H1 (cell line): ENCODE results near the gene MARK1. TPM values are rescaled to one million over a fixed set of nuclear protein-coding genes. Genes with fewer than 3 reads are reported as not detected.

Experiments used
- CTCF ChIA-PET: fragments of 300-600 bp; sonication (Branson Sonifier 250); formaldehyde crosslinking; loops from one replicate; lab custom pipeline; 2021; ENCODE audit not compliant: partially characterized antibody; lab: Charles Lee
- POLR2A ChIA-PET: fragments of 300-600 bp; sonication (Branson Sonifier 250); formaldehyde crosslinking; loops from one replicate; lab custom pipeline; 2021; ENCODE audit warnings: inconsistent platforms; ENCODE audit not compliant: partially characterized antibody; lab: Charles Lee
- DNase-seq, 2 experiments: peaks; one replicate each; pipeline versions ENCODE4 v3.0.0 to v3.0.0-alpha.2; 2010 to 2022; ENCODE audit warnings: low spot score in 2 of 2, low read depth in 1 of 2, mixed read lengths in 1 of 2
- FAIRE-seq: peaks from 2 replicates; lab custom pipeline; 2011; peaks lifted over from hg19 to GRCh38; lab: Jason Lieb, UNC
- H2AFZ ChIP-seq: 2 replicates; pipeline ENCODE4 v1.8.1; 2012; ENCODE audit warnings: low read length, inconsistent platforms
- H2AK5ac ChIP-seq: 2 replicates; pipeline ENCODE4 v1.6.1; 2013; ENCODE audit warnings: low read depth, low read length
- H2BK120ac ChIP-seq: replicated peaks from 2 replicates; pipeline ENCODE3; 2013; ENCODE audit warnings: low read depth, low read length, inconsistent platforms
- H2BK12ac ChIP-seq: 2 replicates; pipeline ENCODE4 v1.6.1; 2013; ENCODE audit warnings: low read depth, low read length
- H2BK15ac ChIP-seq: 2 replicates; pipeline ENCODE4 v1.6.1; 2013; ENCODE audit warnings: low read length
- H2BK20ac ChIP-seq: 2 replicates; pipeline ENCODE4 v1.6.1; 2013; ENCODE audit warnings: low read length
- H2BK5ac ChIP-seq: 2 replicates; pipeline ENCODE4 v1.6.1; 2013; ENCODE audit warnings: low read depth, low read length
- H3K14ac ChIP-seq: 2 replicates; pipeline ENCODE4 v1.6.1; 2013; ENCODE audit warnings: inconsistent platforms; ENCODE audit not compliant: insufficient read length
- H3K18ac ChIP-seq: 2 replicates; pipeline ENCODE4 v1.6.1; 2013; ENCODE audit warnings: low read length; ENCODE audit errors: extremely low read depth
- H3K23ac ChIP-seq: 2 replicates; pipeline ENCODE4 v1.6.1; 2013; ENCODE audit warnings: inconsistent platforms; ENCODE audit not compliant: insufficient read length
- H3K23me2 ChIP-seq: 2 replicates; pipeline ENCODE4 v1.6.1; 2013; ENCODE audit warnings: low read depth, low read length
- H3K27ac ChIP-seq: 2 replicates; pipeline ENCODE4 v1.6.1; 2011; ENCODE audit warnings: low read depth, low read length, inconsistent platforms
- H3K27me3 ChIP-seq, 4 experiments: replicated peaks in 1 of 4; 1 replicate in 1 of 4; 2 replicates in 3 of 4; pipeline versions ENCODE4 v1.6.1 to v1.8.1; 2011 to 2013; ENCODE audit warnings: low read length in 3 of 4, mild to moderate bottlenecking in 3 of 4, inconsistent platforms in 2 of 4, mixed read lengths in 2 of 4, moderate library complexity in 1 of 4; ENCODE audit not compliant: control insufficient read depth in 3 of 4, insufficient read depth in 3 of 4; ENCODE audit errors: extremely low read depth in 1 of 4
- H3K36me3 ChIP-seq, 4 experiments: 2 replicates each; pipeline versions ENCODE4 v1.6.1 to v1.8.1; 2011 to 2013; ENCODE audit warnings: mild to moderate bottlenecking in 4 of 4, low read length in 3 of 4, moderate library complexity in 2 of 4, control low read depth in 1 of 4, inconsistent platforms in 1 of 4; ENCODE audit not compliant: insufficient read depth in 4 of 4, control insufficient read depth in 2 of 4
- H3K4ac ChIP-seq: replicated peaks from 2 replicates; pipeline ENCODE3; 2013; ENCODE audit warnings: low read length, low read depth, mixed read lengths, inconsistent platforms; ENCODE audit not compliant: insufficient read length
- H3K4me1 ChIP-seq, 4 experiments: replicated peaks in 1 of 4; 1 replicate in 1 of 4; 2 replicates in 3 of 4; pipeline versions ENCODE4 v1.6.1 to v1.8.1; 2011 to 2013; ENCODE audit warnings: low read length in 3 of 4, inconsistent platforms in 2 of 4, mixed read lengths in 1 of 4; ENCODE audit not compliant: insufficient read depth in 4 of 4, control insufficient read depth in 3 of 4
- H3K4me2 ChIP-seq, 2 experiments: 2 replicates each; pipeline versions ENCODE4 v1.6.1 to v1.8.1; 2011 to 2013; ENCODE audit warnings: low read depth in 2 of 2, low read length in 2 of 2, control low read depth in 1 of 2, inconsistent platforms in 1 of 2, mild to moderate bottlenecking in 1 of 2; ENCODE audit not compliant: insufficient read depth in 1 of 2
- H3K4me3 ChIP-seq, 4 experiments: fragments of 200-600, 300-600 bp in 1 of 4; sonication (generic), shearing (Covaris generic), sonication (Bioruptor Twin) in 1 of 4; 2 replicates each; pipeline versions ENCODE4 v1.5.1 to v1.8.1; 2011 to 2016; ENCODE audit warnings: low read length in 4 of 4, low read depth in 3 of 4, control low read depth in 2 of 4, inconsistent platforms in 2 of 4, mild to moderate bottlenecking in 2 of 4, mixed read lengths in 1 of 4, moderate library complexity in 1 of 4; ENCODE audit not compliant: insufficient read depth in 2 of 4; ENCODE audit errors: extremely low read depth in 1 of 4
- H3K56ac ChIP-seq: replicated peaks from 2 replicates; pipeline ENCODE3; 2013; ENCODE audit warnings: low read depth, mild to moderate bottlenecking, mixed read lengths, low read length, inconsistent platforms; ENCODE audit not compliant: insufficient read length
- H3K79me1 ChIP-seq: 2 replicates; pipeline ENCODE4 v1.6.1; 2013; ENCODE audit warnings: low read depth, low read length, control low read depth
- H3K79me2 ChIP-seq, 2 experiments: 2 replicates each; pipeline versions ENCODE4 v1.6.1 to v1.8.1; 2012 to 2013; ENCODE audit warnings: low read length in 2 of 2, mild to moderate bottlenecking in 2 of 2, inconsistent platforms in 1 of 2; ENCODE audit not compliant: insufficient read depth in 2 of 2, control insufficient read depth in 1 of 2
- H3K9ac ChIP-seq, 4 experiments: replicated peaks in 1 of 4; 1 replicate in 1 of 4; 2 replicates in 3 of 4; pipeline versions ENCODE4 v1.6.1 to v1.8.1; 2011 to 2013; ENCODE audit warnings: low read depth in 3 of 4, low read length in 3 of 4, control low read depth in 2 of 4, mild to moderate bottlenecking in 2 of 4, moderate library complexity in 2 of 4, inconsistent platforms in 1 of 4; ENCODE audit errors: extremely low read depth in 1 of 4
- H3K9me3 ChIP-seq, 2 experiments: 2 replicates each; pipeline versions ENCODE4 v1.6.1 to v1.8.1; 2012 to 2013; ENCODE audit warnings: mild to moderate bottlenecking in 2 of 2, moderate library complexity in 2 of 2, control low read depth in 1 of 2, inconsistent platforms in 1 of 2, low read depth in 1 of 2, low read length in 1 of 2, mixed read lengths in 1 of 2; ENCODE audit not compliant: insufficient read depth in 2 of 2
- H4K20me1 ChIP-seq, 2 experiments: replicated peaks in 1 of 2; 2 replicates each; pipeline versions ENCODE3 to v1.8.1; 2011 to 2013; ENCODE audit warnings: inconsistent platforms in 2 of 2, low read length in 2 of 2, mild to moderate bottlenecking in 1 of 2; ENCODE audit not compliant: insufficient read depth in 2 of 2, control insufficient read depth in 1 of 2
- H4K5ac ChIP-seq: 2 replicates; pipeline ENCODE4 v1.6.1; 2013; ENCODE audit warnings: low read length, low read depth, mixed read lengths, inconsistent platforms; ENCODE audit not compliant: insufficient read length
- H4K8ac ChIP-seq: 2 replicates; pipeline ENCODE4 v1.8.0; 2013; ENCODE audit warnings: mild to moderate bottlenecking, moderate library complexity, low read length, inconsistent platforms; ENCODE audit not compliant: insufficient read depth; ENCODE audit errors: extremely low read depth
- H4K91ac ChIP-seq: replicated peaks from 2 replicates; pipeline ENCODE3; 2013; ENCODE audit warnings: low read length, mixed read lengths, inconsistent platforms; ENCODE audit not compliant: insufficient read length
- HDAC6 ChIP-seq: IDR thresholded peaks from one replicate; pipeline ENCODE4 v1.7.1; 2012; ENCODE audit warnings: low read depth, mild to moderate bottlenecking, inconsistent platforms, low read length, moderate library complexity
- TBP ChIP-seq: IDR thresholded peaks from 2 replicates; pipeline ENCODE4 v1.6.1; 2011; ENCODE audit warnings: low read depth, low read length, improper control_type of control experiment
- WGBS, 2 experiments: shearing (Covaris generic) in 1 of 2; methylation state at CpG; one replicate each; pipeline versions ENCODE4 v1.1.6 to v1.1.7; 2013 to 2015; ENCODE audit warnings: low lambda C conversion rate in 2 of 2, mixed read lengths in 2 of 2, inconsistent platforms in 1 of 2, low coverage in 1 of 2, missing lambda C conversion rate in 1 of 2; ENCODE audit not compliant: insufficient replicate concordance in 2 of 2, insufficient coverage in 1 of 2, insufficient read length in 1 of 2; ENCODE audit errors: extremely low coverage in 1 of 2, missing lambda C conversion rate in 1 of 2; 5-methylcytosine and 5-hydroxymethylcytosine counted together
- polyA plus RNA-seq, 7 experiments: library from polyadenylated mRNA; depleted of rRNA in 3 of 7; stranded (reverse) in 5 of 7; unstranded in 2 of 7; fragments of >200 nt in 5 of 7; fragments of 200-250 nt in 2 of 7; gene quantifications; 1 replicate in 5 of 7; 2 replicates in 1 of 7; 4 replicates in 1 of 7; pipeline versions ENCODE4 v1.2.1 to v1.2.3, GENCODE V29; 2011 to 2013; ENCODE audit warnings: missing spikeins in 2 of 7, mixed read lengths in 2 of 7
- total RNA-seq: library from RNA; stranded (reverse); fragmentation: NEBNext Ultra II Directional; extraction: Animal tissue kit (Norgen Biotek cat#: 25700); gene quantifications from 2 replicates; pipeline ENCODE4 v1.2.1, GENCODE V29; 2021

The MARK1 gene
- total and polyA plus RNA-seq, 2 of the 8 experiments (the other 6 are each of a cell fraction or from before 2014, with no cell fraction given) = 5.5 to 20.5 TPM

- Histone ChIP-seq H3K4me3 (peak overlapping the region; percentile 46 to 73 (median 57); a peak in 7 of 8 replicates), H2BK15ac (no peak overlapping the region), H2AK5ac (no peak overlapping the region), H4K5ac (no peak overlapping the region), H3K23ac (no peak overlapping the region), H3K4ac (no peak overlapping the region), H3K9ac (peak overlapping the region in 1 of 4 experiments; percentile 57; a peak in 2 of 7 replicates), H4K91ac (no peak overlapping the region), H2BK120ac (no peak overlapping the region), H4K8ac (no peak overlapping the region), H3K79me2 (no peaks in the 10 kb centered on the region), H3K27me3 (peaks cover 0 to 22% (median 14%) of the 10 kb centered on the region in 4 experiments; a peak in 6 of 7 replicates), H3K9me3 (no peaks in the 10 kb centered on the region), H3K27ac (no peak overlapping the region), H3K4me1 (peaks cover 0 to 3% (median 1%) of the 10 kb centered on the region in 4 experiments; a peak in 3 of 7 replicates), H2AFZ (peak overlapping the region; percentile 99), H3K36me3 (no peaks in the 10 kb centered on the region), H3K14ac (no peak overlapping the region), H3K79me1 (no peaks in the 10 kb centered on the region), H3K18ac (no peak overlapping the region), H3K56ac (peak overlapping the region; percentile 13), H3K4me2 (peak overlapping the region; percentile 63 to 86), H2BK20ac (no peak overlapping the region), H3K23me2 (peaks cover 4% of the 10 kb centered on the region), H2BK5ac (peak overlapping the region; percentile 68; the same call in 1 of the 2 replicates), H4K20me1 (peaks cover 0 to 2% of the 10 kb centered on the region in 2 experiments), H2BK12ac (peak overlapping the region; percentile 86; the same call in 1 of the 2 replicates)
- ChIA-PET POLR2A (interaction anchor here (0.7 kb wide), 1 partner anchor 26 kb away, joined by 3 read pairs; no protein-coding TSS in a partner anchor), CTCF (interaction anchor here (0.6 to 7.2 kb wide), 12 partner anchors 13 to 493 kb away, joined by 3 to 36 read pairs (median 4); partner anchors contain the start of gene MTARC2)
- 45% methylated on average over 14 of the region's 14 CpGs; no CpG with 5 or more reads in 1 of the 2 experiments for WGBS, 2 experiments
- FAIRE-seq (no peak), DNase-seq (no peak)
- TF ChIP-seq TBP (no peak), HDAC6 (no peak)
Observed at GRCh38 chr1:220689666-220690065, 161.7 kb downstream of the MARK1 start.
